Measurements from ENCODE around the gene ULK4. TPM values are rescaled to one million over a fixed set of nuclear protein-coding genes. Genes with fewer than 3 reads are reported as not detected.

Gene ULK4
- total RNA-seq, 1 experiment from 2014 or later, result 6.3 TPM

DNA sequence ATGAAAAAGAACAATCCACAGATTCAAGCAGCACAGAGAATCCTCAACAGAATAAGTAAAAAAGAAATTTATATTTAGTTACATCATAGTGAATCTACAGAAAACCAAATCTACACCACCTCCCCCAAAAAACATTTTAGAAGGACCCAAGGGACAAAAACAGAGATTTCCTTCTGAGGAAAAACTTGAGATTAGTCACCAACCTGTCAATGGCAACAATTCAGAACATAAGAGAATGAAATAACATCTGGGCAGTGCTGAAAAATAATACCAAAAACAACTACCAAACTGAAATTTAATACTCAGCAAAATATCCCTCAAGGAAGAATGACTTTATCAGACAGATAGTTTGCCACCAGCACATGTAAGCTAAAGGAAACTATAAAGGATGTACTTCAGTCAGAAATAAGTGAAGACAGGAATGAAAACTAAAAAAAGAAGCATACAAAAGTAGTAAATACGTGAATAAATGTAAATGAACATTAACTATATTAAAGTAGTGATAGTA lies 260.7 kb downstream of the ULK4 start:
- TF ChIP-seq EZH2phosphoT487 (IDR thresholded peaks at IDR 0.05; ENCODE audit: borderline replicate concordance) (no peak), RAD21 (IDR thresholded peaks at IDR 0.05; ENCODE audit: low read depth) (no peak), SIN3A (IDR thresholded peaks at IDR 0.05; ENCODE audit: low read depth) (no peak)
- ATAC-seq, result no peak
- Histone ChIP-seq H3K4me1 (ENCODE audit: control insufficient read depth in 1 of 2, insufficient read depth in 2 of 2, low read length in 2 of 2) (no peaks in the 10 kb centered on the region), H3K4me2 (ENCODE audit: low read length) (no peak overlapping the region), H4K20me1 (ENCODE audit: insufficient read depth) (no peaks in the 10 kb centered on the region), H3K36me3 (ENCODE audit: control insufficient read depth in 1 of 2, insufficient read depth in 2 of 2, low read length in 2 of 2) (no peaks in the 10 kb centered on the region), H3K27me3 (ENCODE audit: insufficient read depth, low read length) (no peaks in the 10 kb centered on the region), H3K79me2 (ENCODE audit: insufficient read depth, low read length) (no peaks in the 10 kb centered on the region), H3K9me3 (ENCODE audit: control insufficient read depth in 1 of 2, insufficient read depth in 1 of 2, low read depth in 1 of 2, low read length in 2 of 2) (no peaks in the 10 kb centered on the region), H2AFZ (ENCODE audit: low read depth, low read length, poor library complexity, severe bottlenecking) (no peak overlapping the region), H3K27ac (ENCODE audit: low read depth, low read length) (no peak overlapping the region), H3K4me3 (replicated peaks in 1 of 2; ENCODE audit: low read depth in 1 of 2, low read length in 2 of 2) (no peak overlapping the region), H3K9me2 (ENCODE audit: insufficient read depth) (no peaks in the 10 kb centered on the region), H3K9ac (ENCODE audit: low read length) (no peak overlapping the region)
- ChIA-PET RAD21 (ENCODE audit: low non-redundant PET in 1 of 2, low total read pairs in 2 of 2, uncharacterized antibody in 2 of 2, unreplicated experiment in 2 of 2) (no interaction called here), POLR2A (no interaction called here), CTCF (no interaction called here)
- no TSS peak for BruUV-seq (replicated peaks)
- intact Hi-C loops (cut with micrococcal nuclease), result loop anchor here (5.0 kb wide), 1 partner anchor 161 kb away; no protein-coding TSS in a partner anchor
- no peak for DNase-seq (ENCODE audit: low read depth, low spot score)

DNA sequence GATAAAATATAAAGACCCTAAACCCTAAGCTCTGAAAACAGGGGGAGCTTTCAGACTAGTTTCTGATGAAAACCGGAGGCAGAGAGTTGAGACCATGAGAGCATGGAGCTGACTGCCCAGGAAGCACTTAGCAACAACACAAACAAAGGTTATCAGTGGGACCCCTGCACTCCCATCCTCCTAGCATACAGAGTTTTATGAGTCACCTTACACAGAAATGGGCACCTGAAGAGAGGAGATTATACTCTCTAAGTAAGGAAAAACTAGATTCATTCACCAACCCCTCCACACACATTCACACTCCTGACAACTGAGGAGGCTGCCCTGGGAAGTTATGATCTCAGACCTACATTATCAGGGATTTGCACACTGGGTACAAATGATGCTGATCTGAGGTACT lies 261.7 kb downstream of the ULK4 start:
- Histone ChIP-seq H3K4me3 (replicated peaks in 1 of 2; ENCODE audit: low read depth in 1 of 2, low read length in 2 of 2) (no peak overlapping the region), H3K9me3 (ENCODE audit: control insufficient read depth in 1 of 2, insufficient read depth in 1 of 2, low read depth in 1 of 2, low read length in 2 of 2) (no peaks in the 10 kb centered on the region), H3K79me2 (ENCODE audit: insufficient read depth, low read length) (no peaks in the 10 kb centered on the region), H3K9me2 (ENCODE audit: insufficient read depth) (no peaks in the 10 kb centered on the region), H2AFZ (ENCODE audit: low read depth, low read length, poor library complexity, severe bottlenecking) (no peak overlapping the region), H3K9ac (ENCODE audit: low read length) (no peak overlapping the region), H3K4me1 (ENCODE audit: control insufficient read depth in 1 of 2, insufficient read depth in 2 of 2, low read length in 2 of 2) (no peaks in the 10 kb centered on the region), H4K20me1 (ENCODE audit: insufficient read depth) (no peaks in the 10 kb centered on the region), H3K4me2 (ENCODE audit: low read length) (no peak overlapping the region), H3K27me3 (ENCODE audit: insufficient read depth, low read length) (no peaks in the 10 kb centered on the region), H3K36me3 (ENCODE audit: control insufficient read depth in 1 of 2, insufficient read depth in 2 of 2, low read length in 2 of 2) (no peaks in the 10 kb centered on the region), H3K27ac (ENCODE audit: low read depth, low read length) (no peak overlapping the region)
- BruUV-seq (replicated peaks), result no TSS peak
- ChIA-PET POLR2A (no interaction called here), RAD21 (ENCODE audit: low non-redundant PET in 1 of 2, low total read pairs in 2 of 2, uncharacterized antibody in 2 of 2, unreplicated experiment in 2 of 2) (no interaction called here), CTCF (no interaction called here)
- ATAC-seq, result no peak
- no peak for DNase-seq (ENCODE audit: low read depth, low spot score)
- TF ChIP-seq, protein P1, sequence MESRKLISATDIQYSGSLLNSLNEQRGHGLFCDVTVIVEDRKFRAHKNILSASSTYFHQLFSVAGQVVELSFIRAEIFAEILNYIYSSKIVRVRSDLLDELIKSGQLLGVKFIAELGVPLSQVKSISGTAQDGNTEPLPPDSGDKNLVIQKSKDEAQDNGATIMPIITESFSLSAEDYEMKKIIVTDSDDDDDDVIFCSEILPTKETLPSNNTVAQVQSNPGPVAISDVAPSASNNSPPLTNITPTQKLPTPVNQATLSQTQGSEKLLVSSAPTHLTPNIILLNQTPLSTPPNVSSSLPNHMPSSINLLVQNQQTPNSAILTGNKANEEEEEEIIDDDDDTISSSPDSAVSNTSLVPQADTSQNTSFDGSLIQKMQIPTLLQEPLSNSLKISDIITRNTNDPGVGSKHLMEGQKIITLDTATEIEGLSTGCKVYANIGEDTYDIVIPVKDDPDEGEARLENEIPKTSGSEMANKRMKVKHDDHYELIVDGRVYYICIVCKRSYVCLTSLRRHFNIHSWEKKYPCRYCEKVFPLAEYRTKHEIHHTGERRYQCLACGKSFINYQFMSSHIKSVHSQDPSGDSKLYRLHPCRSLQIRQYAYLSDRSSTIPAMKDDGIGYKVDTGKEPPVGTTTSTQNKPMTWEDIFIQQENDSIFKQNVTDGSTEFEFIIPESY (IDR thresholded peaks at IDR 0.05; ENCODE audit: extremely low read depth, insufficient replicate concordance, low read length), result no peak
- intact Hi-C loops (cut with micrococcal nuclease), result loop anchor here (5.0 kb wide), 1 partner anchor 162 kb away; no protein-coding TSS in a partner anchor
